CD4-positive, alpha-beta T cell (primary cell): ENCODE results near the gene RAG1. TPM values are rescaled to one million over a fixed set of nuclear protein-coding genes. Genes with fewer than 3 reads are reported as not detected.

Experiments
- ATAC-seq: fragments of 200-7000 bp; cut with Tn5 transposase; one replicate; pipeline ENCODE4 v1.10.0; 2022; ENCODE audit warnings: mild to moderate bottlenecking; ENCODE audit not compliant: poor library complexity
- CTCF ChIA-PET: fragments of 350-600 bp; sonication (Branson Sonifier 250); formaldehyde crosslinking; loops from one replicate; lab custom pipeline; 2021; ENCODE audit warnings: antibody characterized with exemption, inconsistent platforms; lab: Charles Lee
- POLR2A ChIA-PET: fragments of 350-600 bp; sonication (Branson Sonifier 250); formaldehyde crosslinking; loops from one replicate; lab custom pipeline; 2021; ENCODE audit warnings: antibody characterized with exemption, inconsistent platforms; lab: Charles Lee
- DNase-seq, 14 experiments: peaks; one replicate each; pipeline ENCODE4 v3.0.0-alpha.2; 2013 to 2020; ENCODE audit warnings: mixed read lengths in 2 of 14
- H3K27ac ChIP-seq, 2 donors: one replicate each; pipeline versions ENCODE4 v1.5.1 to v1.7.0; 2013; ENCODE audit warnings: low read length in 2 of 2, low read depth in 1 of 2, mild to moderate bottlenecking in 1 of 2
- H3K27me3 ChIP-seq, 2 experiments: 1 replicate in 1 of 2; 2 replicates in 1 of 2; pipeline versions ENCODE4 v1.6.1 to v1.7.0; 2013; ENCODE audit warnings: low read length in 2 of 2, control low read depth in 1 of 2, mild to moderate bottlenecking in 1 of 2, moderate library complexity in 1 of 2; ENCODE audit not compliant: insufficient read depth in 2 of 2, control insufficient read depth in 1 of 2
- H3K36me3 ChIP-seq: one replicate; pipeline ENCODE4 v1.6.1; 2013; ENCODE audit warnings: low read length, control low read depth; ENCODE audit not compliant: insufficient read depth
- H3K4me1 ChIP-seq: one replicate; pipeline ENCODE4 v1.6.1; 2013; ENCODE audit warnings: low read length, control low read depth; ENCODE audit not compliant: insufficient read depth
- H3K4me3 ChIP-seq: one replicate; pipeline ENCODE4 v1.5.1; 2013; ENCODE audit warnings: mild to moderate bottlenecking, low read length, moderate library complexity
- H3K9me3 ChIP-seq, 2 experiments: 1 replicate in 1 of 2; 2 replicates in 1 of 2; pipeline versions ENCODE4 v1.6.1 to v1.7.0; 2013; ENCODE audit warnings: low read length in 2 of 2, mild to moderate bottlenecking in 2 of 2, control low read depth in 1 of 2, moderate library complexity in 1 of 2; ENCODE audit not compliant: control insufficient read depth in 1 of 2, insufficient read depth in 1 of 2
- H3K27ac Mint-ChIP-seq: one replicate; pipeline ENCODE4 v1.8.0; 2020; ENCODE audit warnings: mixed read lengths
- H3K27me3 Mint-ChIP-seq: one replicate; pipeline ENCODE4 v1.8.0; 2021; ENCODE audit warnings: mixed read lengths
- H3K36me3 Mint-ChIP-seq: one replicate; pipeline ENCODE4 v1.8.0; 2021; ENCODE audit warnings: low read depth, mixed read lengths
- H3K4me1 Mint-ChIP-seq: one replicate; pipeline ENCODE4 v1.8.0; 2021; ENCODE audit warnings: low read depth, mixed read lengths
- H3K4me3 Mint-ChIP-seq: one replicate; pipeline ENCODE4 v1.8.0; 2020; ENCODE audit warnings: mild to moderate bottlenecking, mixed read lengths
- H3K9me3 Mint-ChIP-seq: one replicate; pipeline ENCODE4 v1.8.0; 2020; ENCODE audit warnings: mixed read lengths
- CTCF ChIP-seq: fragments of 200-600 bp; IDR thresholded peaks from one replicate; pipeline ENCODE4 v1.8.0; 2022; ENCODE audit warnings: antibody characterized with exemption, mild to moderate bottlenecking
- intact Hi-C, 2 experiments: fragments of 100-400 bp; cut with DNase I in 1 of 2; cut with micrococcal nuclease in 1 of 2; formaldehyde crosslinking; loops; one replicate each; pipeline versions ENCODE4 v1.15.1 to v1.9.0; 2023 to 2025; cut with DNase I, micrococcal nuclease
- total RNA-seq, 174 experiments: library from RNA in 2 of 174; stranded (reverse) in 2 of 174; gene quantifications; one replicate each; pipeline ENCODE4 v1.2.3 and lab custom pipeline; 2021 to 2026

RAG1 gene
- total RNA-seq, 2 experiments from 2014 or later, result 0.22 TPM; not detected in 1

DNA sequence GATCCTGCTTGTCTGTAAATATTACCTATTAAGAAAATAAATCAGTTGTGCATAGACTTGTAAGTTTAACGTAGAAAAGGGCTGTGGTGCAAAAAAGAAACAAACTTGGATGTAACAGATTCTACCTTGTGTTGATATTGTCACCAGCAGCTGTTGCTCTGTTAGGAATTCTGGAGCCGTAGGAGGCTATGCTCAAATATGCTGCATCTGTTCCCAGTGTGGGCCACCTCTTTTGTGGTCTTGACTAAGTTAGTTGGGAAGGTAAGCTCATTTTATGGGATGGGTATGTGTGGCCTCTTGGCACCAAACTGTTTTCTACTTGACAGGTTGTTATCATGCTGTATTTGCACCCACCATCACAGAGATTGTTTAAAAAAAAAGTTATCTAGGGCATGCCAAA is 59.7 kb downstream of the RAG1 start:
- no peak overlapping the region for H3K4me3 Mint-ChIP-seq
- no peaks in the 10 kb centered on the region for H3K9me3 ChIP-seq
- ATAC-seq (no peak), DNase-seq (no peak)
- no peaks in the 10 kb centered on the region for H3K27me3 ChIP-seq
- ChIA-PET CTCF (no interaction called here), POLR2A (no interaction called here)
- H3K4me1 ChIP-seq, result no peaks in the 10 kb centered on the region
- H3K27ac Mint-ChIP-seq, result no peak overlapping the region
- H3K4me1 Mint-ChIP-seq, result no peaks in the 10 kb centered on the region
- no peak overlapping the region for H3K4me3 ChIP-seq
- H3K9me3 Mint-ChIP-seq, result no peaks in the 10 kb centered on the region
- peaks cover 5% of the 10 kb centered on the region for H3K27me3 Mint-ChIP-seq
- no peak overlapping the region for H3K27ac ChIP-seq
- TF ChIP-seq CTCF, result no peak
- intact Hi-C loops, result no loop called here
- no peaks in the 10 kb centered on the region for H3K36me3 ChIP-seq
- H3K36me3 Mint-ChIP-seq, result no peaks in the 10 kb centered on the region

- H3K27me3 Mint-ChIP-seq, result peaks cover 5% of the 10 kb centered on the region
These were observed 60.3 kb downstream of the RAG1 start for GRCh38 chr11:36628141-36628540.

GRCh38 chr11:36628765-36629244 is 61.0 kb downstream of the RAG1 start:
- POLR2A ChIA-PET, result interaction anchor here (0.7 kb wide), 1 partner anchor 72 kb away, joined by 4 read pairs; no protein-coding TSS in a partner anchor
- peaks cover 5% of the 10 kb centered on the region for H3K27me3 Mint-ChIP-seq
- Histone ChIP-seq H3K36me3 (no peaks in the 10 kb centered on the region), H3K27me3 (no peaks in the 10 kb centered on the region), H3K4me1 (no peaks in the 10 kb centered on the region), H3K4me3 (no peak overlapping the region), H3K9me3 (no peaks in the 10 kb centered on the region), H3K27ac (no peak overlapping the region)
- H3K9me3 Mint-ChIP-seq, result no peaks in the 10 kb centered on the region
- DNase-seq (no peak), ATAC-seq (no peak)
- TF ChIP-seq CTCF, result no peak
- CTCF ChIA-PET, result no interaction called here
- no peaks in the 10 kb centered on the region for H3K4me1 Mint-ChIP-seq
- no peak overlapping the region for H3K27ac Mint-ChIP-seq
- intact Hi-C loops, result no loop called here
- H3K36me3 Mint-ChIP-seq, result no peaks in the 10 kb centered on the region
- no peak overlapping the region for H3K4me3 Mint-ChIP-seq

More at GRCh38 chr11:36628141-36628540, 60.3 kb downstream of the RAG1 start:
- ATAC-seq, result no peak
- Histone ChIP-seq H3K4me1 (no peaks in the 10 kb centered on the region), H3K27ac (no peak overlapping the region), H3K27me3 (no peaks in the 10 kb centered on the region), H3K9me3 (no peaks in the 10 kb centered on the region), H3K36me3 (no peaks in the 10 kb centered on the region), H3K4me3 (no peak overlapping the region)
- no peak for TF ChIP-seq CTCF
- Mint-ChIP-seq H3K27ac (no peak overlapping the region), H3K4me3 (no peak overlapping the region), H3K9me3 (no peaks in the 10 kb centered on the region), H3K4me1 (no peaks in the 10 kb centered on the region), H3K36me3 (no peaks in the 10 kb centered on the region)
- CTCF ChIA-PET, result no interaction called here
- POLR2A ChIA-PET, result interaction anchor here (0.7 kb wide), 1 partner anchor 72 kb away, joined by 4 read pairs; no protein-coding TSS in a partner anchor
- intact Hi-C loops, result no loop called here
- DNase-seq, result no peak

Other genes with a start within 250 kb of the RAG1 start
- gene TRAF6, start 57.7 kb upstream of the RAG1 start, total RNA-seq, result 10 to 100 TPM; 27.9 to 29.0 TPM
- gene IFTAP, start 26.5 kb downstream of the RAG1 start, total RNA-seq, result 1 to 10 TPM; 1.7 to 1.9 TPM
- gene RAG2, start 30.2 kb downstream of the RAG1 start, total RNA-seq, result not detected